ENCODE results near the gene PGA5.

The PGA5 gene

DNA sequence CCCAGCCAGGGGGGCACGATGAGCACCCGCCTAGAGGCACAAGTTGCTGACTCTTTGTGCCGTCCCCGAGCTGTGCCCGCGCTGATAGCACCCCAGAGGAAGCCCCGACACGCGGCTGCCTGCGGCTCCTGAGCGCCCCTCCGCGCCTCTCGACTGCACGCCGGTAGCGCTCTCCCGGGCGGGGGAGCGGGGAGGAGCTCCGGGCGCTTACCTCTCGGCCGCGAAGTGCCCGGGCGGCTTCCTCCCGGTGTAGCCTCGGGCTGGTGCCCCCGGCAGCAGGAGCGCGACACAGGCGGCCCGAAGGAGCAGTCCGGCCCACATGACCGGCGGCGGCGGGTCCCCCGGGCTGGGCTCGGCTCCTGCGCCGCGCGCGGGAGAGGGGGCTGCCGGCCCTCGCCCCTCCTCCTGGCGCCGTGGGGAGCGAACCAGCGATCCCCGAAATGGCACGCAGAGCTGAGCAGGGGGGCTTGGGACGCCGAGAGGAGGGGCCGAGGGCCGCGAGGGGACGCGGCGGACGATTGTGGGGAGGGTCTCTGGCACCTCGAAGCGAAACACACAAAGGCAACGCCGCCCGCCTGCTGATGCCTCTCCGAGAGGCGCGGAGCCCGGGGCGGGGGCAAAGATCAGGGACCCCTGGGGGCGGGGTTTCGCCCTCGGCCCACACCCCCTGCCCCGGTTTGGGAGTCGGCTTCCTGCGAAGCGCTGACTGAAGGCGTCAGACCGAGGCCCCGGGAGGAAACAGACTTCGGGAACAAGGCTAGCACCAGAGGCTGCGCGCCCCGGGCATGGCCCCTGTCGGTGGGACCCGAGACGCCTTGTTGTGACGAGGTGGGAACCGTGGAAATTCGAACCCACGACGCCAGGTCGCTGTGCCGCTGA, 54.0 kb downstream of the PGA5 start, which contains the start of gene VWCE:
Gene VWCE, minus strand, starts transcription at position 600 of the 879 bp plus-strand sequence. Its CDS starts 279 bp downstream, at position 321.
- DNase-seq (ENCODE audit: low read depth): peak; percentile 63

DNA sequence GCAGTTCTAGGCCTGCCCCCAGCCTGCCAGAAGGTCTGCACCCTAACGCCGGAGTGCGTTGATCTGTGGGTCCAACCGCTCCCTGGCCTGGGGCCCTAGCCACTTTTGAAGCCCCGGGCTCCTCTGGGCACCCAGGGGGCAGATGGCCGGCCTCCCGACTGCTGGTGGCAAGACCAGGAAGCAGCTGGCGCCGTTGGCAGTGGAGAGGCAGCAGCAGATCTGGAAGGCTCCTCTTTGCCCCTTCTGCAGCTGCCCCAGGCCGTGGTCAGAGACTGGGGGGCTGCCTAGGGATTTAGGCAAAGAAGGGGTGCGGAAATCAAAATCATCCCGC, 54.6 kb downstream of the PGA5 start:
- no peak for DNase-seq (ENCODE audit: low read depth)

DNA sequence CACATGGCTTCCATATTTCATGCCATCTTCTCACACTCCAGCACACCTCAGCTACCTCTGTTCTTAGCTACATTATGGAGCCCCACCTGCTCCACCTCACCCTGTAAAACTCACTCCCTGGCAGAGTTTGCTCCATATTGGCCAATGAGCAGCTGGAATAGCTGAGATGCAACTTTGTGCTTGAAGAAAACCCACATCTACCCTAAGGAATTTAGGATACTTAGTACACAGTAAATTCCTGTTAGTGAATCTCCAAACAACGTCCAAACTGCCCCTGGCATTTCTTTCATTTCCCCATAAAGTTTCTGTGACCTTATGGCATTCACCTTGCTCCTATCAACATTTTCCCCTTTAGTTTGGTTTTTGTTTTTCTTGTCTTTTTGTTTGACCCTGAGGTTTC, 56.4 kb downstream of the PGA5 start:
- peak; percentile 39 for DNase-seq (ENCODE audit: low read depth)

DNA sequence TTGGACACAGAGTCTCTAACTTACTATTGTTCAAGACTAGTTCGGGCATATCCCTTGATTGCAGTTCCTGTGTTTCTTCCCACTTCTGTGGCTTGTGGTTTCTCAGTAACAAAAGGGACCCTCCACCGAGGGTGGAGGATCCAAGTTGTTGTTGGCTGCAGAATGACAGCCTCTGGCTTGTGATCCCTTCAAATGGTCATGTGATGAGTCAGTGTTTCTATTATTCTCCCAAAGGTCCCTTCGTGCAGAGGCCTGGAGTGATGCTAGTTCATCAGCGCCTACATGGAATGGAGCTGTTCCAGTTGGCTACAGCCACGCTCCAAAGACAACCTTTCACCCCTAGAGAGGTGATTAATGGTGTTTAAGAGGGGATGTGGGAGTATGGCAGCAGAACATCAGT, 56.8 kb downstream of the PGA5 start:
- DNase-seq (ENCODE audit: low read depth): peak; percentile 81

DNA sequence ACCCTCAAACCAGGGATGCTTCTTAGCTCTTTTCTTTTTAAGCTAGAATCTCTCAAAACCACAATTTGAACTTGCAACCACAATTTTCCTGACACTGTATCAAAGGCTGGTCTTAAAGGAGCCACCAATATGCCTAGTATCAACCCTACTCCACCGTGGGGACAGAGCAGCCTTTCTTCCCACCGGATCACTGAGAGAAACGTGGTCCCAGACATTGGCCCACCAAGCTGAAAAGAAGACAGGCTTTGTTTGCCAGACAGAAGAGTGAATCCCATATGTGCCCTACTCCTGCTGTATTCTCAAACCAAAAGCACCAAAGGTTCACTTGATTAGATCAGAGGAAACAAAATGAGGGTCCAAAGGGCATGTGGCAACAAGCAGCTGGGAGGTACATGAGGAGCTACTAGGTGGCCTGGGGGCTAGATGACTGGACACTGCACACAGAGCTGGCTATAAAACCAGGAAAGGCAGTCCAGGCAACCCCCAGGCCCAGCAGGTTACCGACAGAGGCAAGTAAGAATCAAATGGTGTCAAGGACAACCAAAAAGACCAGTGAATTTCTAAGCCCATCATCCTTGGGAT, 57.8 kb downstream of the PGA5 start:
- peak; percentile 15 for DNase-seq (ENCODE audit: low read depth)

All from iris pigment epithelial cell (primary cell).